H1 (cell line): ENCODE results near the gene MAGEB5. TPM values are rescaled to one million over a fixed set of nuclear protein-coding genes. Genes with fewer than 3 reads are reported as not detected.

Source experiments
- CTCF ChIA-PET: fragments of 300-600 bp; sonication (Branson Sonifier 250); formaldehyde crosslinking; loops from one replicate; lab custom pipeline; 2021; ENCODE audit not compliant: partially characterized antibody; lab: Charles Lee
- POLR2A ChIA-PET: fragments of 300-600 bp; sonication (Branson Sonifier 250); formaldehyde crosslinking; loops from one replicate; lab custom pipeline; 2021; ENCODE audit warnings: inconsistent platforms; ENCODE audit not compliant: partially characterized antibody; lab: Charles Lee
- DNase-seq, 2 experiments: peaks; one replicate each; pipeline versions ENCODE4 v3.0.0 to v3.0.0-alpha.2; 2010 to 2022; ENCODE audit warnings: low spot score in 2 of 2, low read depth in 1 of 2, mixed read lengths in 1 of 2
- FAIRE-seq: peaks from 2 replicates; lab custom pipeline; 2011; peaks lifted over from hg19 to GRCh38; lab: Jason Lieb, UNC
- H2AFZ ChIP-seq: 2 replicates; pipeline ENCODE4 v1.8.1; 2012; ENCODE audit warnings: low read length, inconsistent platforms
- H2AK5ac ChIP-seq: 2 replicates; pipeline ENCODE4 v1.6.1; 2013; ENCODE audit warnings: low read depth, low read length
- H2BK120ac ChIP-seq: replicated peaks from 2 replicates; pipeline ENCODE3; 2013; ENCODE audit warnings: low read depth, low read length, inconsistent platforms
- H2BK12ac ChIP-seq: 2 replicates; pipeline ENCODE4 v1.6.1; 2013; ENCODE audit warnings: low read depth, low read length
- H2BK15ac ChIP-seq: 2 replicates; pipeline ENCODE4 v1.6.1; 2013; ENCODE audit warnings: low read length
- H2BK20ac ChIP-seq: 2 replicates; pipeline ENCODE4 v1.6.1; 2013; ENCODE audit warnings: low read length
- H2BK5ac ChIP-seq: 2 replicates; pipeline ENCODE4 v1.6.1; 2013; ENCODE audit warnings: low read depth, low read length
- H3K14ac ChIP-seq: 2 replicates; pipeline ENCODE4 v1.6.1; 2013; ENCODE audit warnings: inconsistent platforms; ENCODE audit not compliant: insufficient read length
- H3K18ac ChIP-seq: 2 replicates; pipeline ENCODE4 v1.6.1; 2013; ENCODE audit warnings: low read length; ENCODE audit errors: extremely low read depth
- H3K23ac ChIP-seq: 2 replicates; pipeline ENCODE4 v1.6.1; 2013; ENCODE audit warnings: inconsistent platforms; ENCODE audit not compliant: insufficient read length
- H3K23me2 ChIP-seq: 2 replicates; pipeline ENCODE4 v1.6.1; 2013; ENCODE audit warnings: low read depth, low read length
- H3K27ac ChIP-seq: 2 replicates; pipeline ENCODE4 v1.6.1; 2011; ENCODE audit warnings: low read depth, low read length, inconsistent platforms
- H3K27me3 ChIP-seq, 4 experiments: replicated peaks in 1 of 4; 1 replicate in 1 of 4; 2 replicates in 3 of 4; pipeline versions ENCODE4 v1.6.1 to v1.8.1; 2011 to 2013; ENCODE audit warnings: low read length in 3 of 4, mild to moderate bottlenecking in 3 of 4, inconsistent platforms in 2 of 4, mixed read lengths in 2 of 4, moderate library complexity in 1 of 4; ENCODE audit not compliant: control insufficient read depth in 3 of 4, insufficient read depth in 3 of 4; ENCODE audit errors: extremely low read depth in 1 of 4
- H3K36me3 ChIP-seq, 4 experiments: 2 replicates each; pipeline versions ENCODE4 v1.6.1 to v1.8.1; 2011 to 2013; ENCODE audit warnings: mild to moderate bottlenecking in 4 of 4, low read length in 3 of 4, moderate library complexity in 2 of 4, control low read depth in 1 of 4, inconsistent platforms in 1 of 4; ENCODE audit not compliant: insufficient read depth in 4 of 4, control insufficient read depth in 2 of 4
- H3K4ac ChIP-seq: replicated peaks from 2 replicates; pipeline ENCODE3; 2013; ENCODE audit warnings: low read length, low read depth, mixed read lengths, inconsistent platforms; ENCODE audit not compliant: insufficient read length
- H3K4me1 ChIP-seq, 4 experiments: replicated peaks in 1 of 4; 1 replicate in 1 of 4; 2 replicates in 3 of 4; pipeline versions ENCODE4 v1.6.1 to v1.8.1; 2011 to 2013; ENCODE audit warnings: low read length in 3 of 4, inconsistent platforms in 2 of 4, mixed read lengths in 1 of 4; ENCODE audit not compliant: insufficient read depth in 4 of 4, control insufficient read depth in 3 of 4
- H3K4me2 ChIP-seq, 2 experiments: 2 replicates each; pipeline versions ENCODE4 v1.6.1 to v1.8.1; 2011 to 2013; ENCODE audit warnings: low read depth in 2 of 2, low read length in 2 of 2, control low read depth in 1 of 2, inconsistent platforms in 1 of 2, mild to moderate bottlenecking in 1 of 2; ENCODE audit not compliant: insufficient read depth in 1 of 2
- H3K4me3 ChIP-seq, 4 experiments: fragments of 200-600, 300-600 bp in 1 of 4; sonication (generic), shearing (Covaris generic), sonication (Bioruptor Twin) in 1 of 4; 2 replicates each; pipeline versions ENCODE4 v1.5.1 to v1.8.1; 2011 to 2016; ENCODE audit warnings: low read length in 4 of 4, low read depth in 3 of 4, control low read depth in 2 of 4, inconsistent platforms in 2 of 4, mild to moderate bottlenecking in 2 of 4, mixed read lengths in 1 of 4, moderate library complexity in 1 of 4; ENCODE audit not compliant: insufficient read depth in 2 of 4; ENCODE audit errors: extremely low read depth in 1 of 4
- H3K56ac ChIP-seq: replicated peaks from 2 replicates; pipeline ENCODE3; 2013; ENCODE audit warnings: low read depth, mild to moderate bottlenecking, mixed read lengths, low read length, inconsistent platforms; ENCODE audit not compliant: insufficient read length
- H3K79me1 ChIP-seq: 2 replicates; pipeline ENCODE4 v1.6.1; 2013; ENCODE audit warnings: low read depth, low read length, control low read depth
- H3K79me2 ChIP-seq, 2 experiments: 2 replicates each; pipeline versions ENCODE4 v1.6.1 to v1.8.1; 2012 to 2013; ENCODE audit warnings: low read length in 2 of 2, mild to moderate bottlenecking in 2 of 2, inconsistent platforms in 1 of 2; ENCODE audit not compliant: insufficient read depth in 2 of 2, control insufficient read depth in 1 of 2
- H3K9ac ChIP-seq, 4 experiments: replicated peaks in 1 of 4; 1 replicate in 1 of 4; 2 replicates in 3 of 4; pipeline versions ENCODE4 v1.6.1 to v1.8.1; 2011 to 2013; ENCODE audit warnings: low read depth in 3 of 4, low read length in 3 of 4, control low read depth in 2 of 4, mild to moderate bottlenecking in 2 of 4, moderate library complexity in 2 of 4, inconsistent platforms in 1 of 4; ENCODE audit errors: extremely low read depth in 1 of 4
- H3K9me3 ChIP-seq, 2 experiments: 2 replicates each; pipeline versions ENCODE4 v1.6.1 to v1.8.1; 2012 to 2013; ENCODE audit warnings: mild to moderate bottlenecking in 2 of 2, moderate library complexity in 2 of 2, control low read depth in 1 of 2, inconsistent platforms in 1 of 2, low read depth in 1 of 2, low read length in 1 of 2, mixed read lengths in 1 of 2; ENCODE audit not compliant: insufficient read depth in 2 of 2
- H4K20me1 ChIP-seq, 2 experiments: replicated peaks in 1 of 2; 2 replicates each; pipeline versions ENCODE3 to v1.8.1; 2011 to 2013; ENCODE audit warnings: inconsistent platforms in 2 of 2, low read length in 2 of 2, mild to moderate bottlenecking in 1 of 2; ENCODE audit not compliant: insufficient read depth in 2 of 2, control insufficient read depth in 1 of 2
- H4K5ac ChIP-seq: 2 replicates; pipeline ENCODE4 v1.6.1; 2013; ENCODE audit warnings: low read length, low read depth, mixed read lengths, inconsistent platforms; ENCODE audit not compliant: insufficient read length
- H4K8ac ChIP-seq: 2 replicates; pipeline ENCODE4 v1.8.0; 2013; ENCODE audit warnings: mild to moderate bottlenecking, moderate library complexity, low read length, inconsistent platforms; ENCODE audit not compliant: insufficient read depth; ENCODE audit errors: extremely low read depth
- H4K91ac ChIP-seq: replicated peaks from 2 replicates; pipeline ENCODE3; 2013; ENCODE audit warnings: low read length, mixed read lengths, inconsistent platforms; ENCODE audit not compliant: insufficient read length
- BACH1 ChIP-seq: IDR thresholded peaks from 2 replicates; pipeline ENCODE4 v1.6.1; 2012; ENCODE audit warnings: low read length, improper control_type of control experiment
- BRCA1 ChIP-seq: IDR thresholded peaks from 2 replicates; pipeline ENCODE4 v1.6.1; 2012; ENCODE audit warnings: low read depth, low read length, improper control_type of control experiment
- EGR1 ChIP-seq: IDR thresholded peaks from 2 replicates; pipeline ENCODE4 v1.6.1; 2011; ENCODE audit warnings: low read depth, low read length, borderline replicate concordance
- JUND ChIP-seq: IDR thresholded peaks from 2 replicates; pipeline ENCODE4 v1.6.1; 2011; ENCODE audit warnings: mild to moderate bottlenecking, improper control_type of control experiment, low read length
- PHF8 ChIP-seq: fragments of 200-600 bp; sonication (generic); conservative IDR thresholded peaks from 2 replicates; pipeline ENCODE4 v1.7.1; 2012; ENCODE audit warnings: low read depth, mild to moderate bottlenecking, inconsistent platforms, low read length, moderate library complexity
- POU5F1 ChIP-seq: IDR thresholded peaks from 2 replicates; pipeline ENCODE4 v1.6.1; 2011; ENCODE audit warnings: low read depth, mild to moderate bottlenecking, low read length, moderate library complexity
- RXRA ChIP-seq: IDR thresholded peaks from 2 replicates; pipeline ENCODE4 v1.6.1; 2011; ENCODE audit warnings: low read depth, mild to moderate bottlenecking, low read length, moderate library complexity; ENCODE audit not compliant: insufficient read depth
- SIX5 ChIP-seq: IDR thresholded peaks from 2 replicates; pipeline ENCODE4 v1.6.1; 2011; ENCODE audit warnings: mild to moderate bottlenecking, low read depth, low read length
- WGBS, 2 experiments: shearing (Covaris generic) in 1 of 2; methylation state at CpG; one replicate each; pipeline versions ENCODE4 v1.1.6 to v1.1.7; 2013 to 2015; ENCODE audit warnings: low lambda C conversion rate in 2 of 2, mixed read lengths in 2 of 2, inconsistent platforms in 1 of 2, low coverage in 1 of 2, missing lambda C conversion rate in 1 of 2; ENCODE audit not compliant: insufficient replicate concordance in 2 of 2, insufficient coverage in 1 of 2, insufficient read length in 1 of 2; ENCODE audit errors: extremely low coverage in 1 of 2, missing lambda C conversion rate in 1 of 2; 5-methylcytosine and 5-hydroxymethylcytosine counted together
- polyA plus RNA-seq, 7 experiments: library from polyadenylated mRNA; depleted of rRNA in 3 of 7; stranded (reverse) in 5 of 7; unstranded in 2 of 7; fragments of >200 nt in 5 of 7; fragments of 200-250 nt in 2 of 7; gene quantifications; 1 replicate in 5 of 7; 2 replicates in 1 of 7; 4 replicates in 1 of 7; pipeline versions ENCODE4 v1.2.1 to v1.2.3, GENCODE V29; 2011 to 2013; ENCODE audit warnings: missing spikeins in 2 of 7, mixed read lengths in 2 of 7
- total RNA-seq: library from RNA; stranded (reverse); fragmentation: NEBNext Ultra II Directional; extraction: Animal tissue kit (Norgen Biotek cat#: 25700); gene quantifications from 2 replicates; pipeline ENCODE4 v1.2.1, GENCODE V29; 2021

The MAGEB5 gene
- total and polyA plus RNA-seq, 2 of the 8 experiments (the other 6 are each of a cell fraction or from before 2014, with no cell fraction given) = not detected

- H2BK12ac ChIP-seq = no peak overlapping the region
- H3K4me1 ChIP-seq = no peaks in the 10 kb centered on the region
- DNase-seq (no peak), FAIRE-seq (no peak)
- H3K79me2 ChIP-seq = no peaks in the 10 kb centered on the region
- no peak overlapping the region for H2BK15ac ChIP-seq
- 89% methylated on average over 3 of the region's 3 CpGs; no CpG with 5 or more reads in 1 of the 2 experiments for WGBS, 2 experiments
- no peak for TF ChIP-seq JUND
- TF ChIP-seq EGR1 = no peak
- TF ChIP-seq PHF8 = no peak
- no peak for TF ChIP-seq POU5F1
- TF ChIP-seq BRCA1 = no peak
- TF ChIP-seq RXRA = no peak
- no peak for TF ChIP-seq SIX5
- TF ChIP-seq BACH1 = no peak
- H3K23ac ChIP-seq = no peak overlapping the region
- no peaks in the 10 kb centered on the region for H3K79me1 ChIP-seq
- no peak overlapping the region for H2AFZ ChIP-seq
- no peaks in the 10 kb centered on the region for H3K27me3 ChIP-seq
- no peaks in the 10 kb centered on the region for H4K20me1 ChIP-seq
- H2AK5ac ChIP-seq = no peak overlapping the region
- H3K9me3 ChIP-seq = peaks cover 0 to 10% of the 10 kb centered on the region in 2 experiments; a peak in 1 of 4 replicates
- no peak overlapping the region for H3K27ac ChIP-seq
- H3K56ac ChIP-seq = no peak overlapping the region
- no peak overlapping the region for H2BK20ac ChIP-seq
- POLR2A ChIA-PET = no interaction called here
- no peak overlapping the region for H3K9ac ChIP-seq
- no peak overlapping the region for H2BK5ac ChIP-seq
- no peak overlapping the region for H3K14ac ChIP-seq
- H4K8ac ChIP-seq = no peak overlapping the region
- CTCF ChIA-PET = no interaction called here
- no peak overlapping the region for H3K18ac ChIP-seq
- no peak overlapping the region for H3K4me3 ChIP-seq
- H3K36me3 ChIP-seq = no peaks in the 10 kb centered on the region; a peak in 1 of 8 replicates
- no peak overlapping the region for H4K5ac ChIP-seq
- no peaks in the 10 kb centered on the region for H3K23me2 ChIP-seq
- H3K4ac ChIP-seq = no peak overlapping the region
- no peak overlapping the region for H4K91ac ChIP-seq
- no peak overlapping the region for H2BK120ac ChIP-seq
- H3K4me2 ChIP-seq = no peak overlapping the region
Measured at GRCh38 chrX:26208012-26208411, 8.0 kb upstream of the MAGEB5 start.
